ENCODE data around the gene MYL10.

DNA sequence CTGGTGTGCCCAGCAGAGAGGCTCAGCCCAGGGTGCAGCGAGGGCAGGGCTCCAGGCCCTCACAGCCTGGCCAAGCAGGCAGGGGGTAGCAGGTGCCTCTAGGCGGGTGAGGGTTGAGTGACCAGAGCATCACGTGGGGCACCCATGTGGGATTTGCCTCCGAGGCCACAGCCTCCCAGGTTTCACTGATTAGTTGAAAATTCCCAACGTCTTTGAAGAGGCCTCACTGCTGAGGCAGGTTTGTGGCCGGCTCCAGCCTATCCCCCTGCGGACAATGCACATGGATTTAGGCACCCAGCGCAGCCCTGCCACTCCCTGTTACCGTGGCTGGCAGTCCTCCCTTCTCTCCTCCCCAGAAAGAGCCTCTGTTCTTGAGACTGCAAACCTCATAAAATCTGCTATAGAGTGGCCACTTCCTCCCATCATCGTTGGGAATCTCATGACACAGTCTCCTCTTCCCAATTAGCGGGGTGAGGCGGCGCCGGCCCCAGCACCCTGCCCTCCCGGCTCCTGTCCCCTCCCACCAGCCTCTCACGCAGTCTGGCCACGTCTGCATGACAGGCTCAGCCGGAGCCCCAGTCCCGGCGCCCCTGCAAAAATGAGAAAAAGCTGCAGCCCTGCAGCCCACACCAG, 10.8 kb downstream of the MYL10 start:
- TF ChIP-seq, protein P1, sequence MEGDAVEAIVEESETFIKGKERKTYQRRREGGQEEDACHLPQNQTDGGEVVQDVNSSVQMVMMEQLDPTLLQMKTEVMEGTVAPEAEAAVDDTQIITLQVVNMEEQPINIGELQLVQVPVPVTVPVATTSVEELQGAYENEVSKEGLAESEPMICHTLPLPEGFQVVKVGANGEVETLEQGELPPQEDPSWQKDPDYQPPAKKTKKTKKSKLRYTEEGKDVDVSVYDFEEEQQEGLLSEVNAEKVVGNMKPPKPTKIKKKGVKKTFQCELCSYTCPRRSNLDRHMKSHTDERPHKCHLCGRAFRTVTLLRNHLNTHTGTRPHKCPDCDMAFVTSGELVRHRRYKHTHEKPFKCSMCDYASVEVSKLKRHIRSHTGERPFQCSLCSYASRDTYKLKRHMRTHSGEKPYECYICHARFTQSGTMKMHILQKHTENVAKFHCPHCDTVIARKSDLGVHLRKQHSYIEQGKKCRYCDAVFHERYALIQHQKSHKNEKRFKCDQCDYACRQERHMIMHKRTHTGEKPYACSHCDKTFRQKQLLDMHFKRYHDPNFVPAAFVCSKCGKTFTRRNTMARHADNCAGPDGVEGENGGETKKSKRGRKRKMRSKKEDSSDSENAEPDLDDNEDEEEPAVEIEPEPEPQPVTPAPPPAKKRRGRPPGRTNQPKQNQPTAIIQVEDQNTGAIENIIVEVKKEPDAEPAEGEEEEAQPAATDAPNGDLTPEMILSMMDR (IDR thresholded peaks at IDR 0.05; ENCODE audit: poor library complexity) = no peak
- no peak for TF ChIP-seq EZH2 (IDR thresholded peaks at IDR 0.05; ENCODE audit: borderline replicate concordance)
